HEK293 (cell line): ENCODE measurements around the gene LRRC4C.

Experiments
- CTCF ChIA-PET: fragments of 350-600 bp; formaldehyde crosslinking; extraction: SDS; loops from one replicate; lab custom pipeline; 2021; ENCODE audit warnings: antibody characterized with exemption; lab: Yijun Ruan, JAX
- POLR2A ChIA-PET: fragments of 300-600 bp; formaldehyde crosslinking; extraction: SDS; loops from one replicate; lab custom pipeline; 2020; ENCODE audit warnings: antibody characterized with exemption, inconsistent platforms; lab: Yijun Ruan, JAX
- H3K27ac ChIP-seq: fragments of 200-500 bp; sonication (Bioruptor generic); 2 replicates; pipeline ENCODE4 v1.5.1; 2014; ENCODE audit warnings: low read depth, low read length, control low read depth, inconsistent platforms; ENCODE audit errors: extremely low read depth
- H3K36me3 ChIP-seq, 2 experiments: fragments of 200-500 bp in 1 of 2; sonication (Bioruptor generic) in 1 of 2; 1 replicate in 1 of 2; 2 replicates in 1 of 2; pipeline ENCODE4 v1.5.1; 2014 to 2017; ENCODE audit warnings: inconsistent platforms in 2 of 2, low read length in 2 of 2; ENCODE audit not compliant: control insufficient read depth in 2 of 2, insufficient read depth in 1 of 2
- H3K4me1 ChIP-seq: fragments of 200-500 bp; sonication (Bioruptor generic); 2 replicates; pipeline ENCODE4 v1.5.1; 2014; ENCODE audit warnings: mild to moderate bottlenecking, low read length, inconsistent platforms; ENCODE audit not compliant: control insufficient read depth, insufficient read depth
- H3K4me3 ChIP-seq: 2 replicates; pipeline ENCODE4 v1.5.1; 2011; ENCODE audit warnings: low read depth, mild to moderate bottlenecking, control low read depth, low read length, moderate library complexity
- H3K9me3 ChIP-seq: fragments of 200-500 bp; sonication (Bioruptor generic); 2 replicates; pipeline ENCODE4 v1.5.1; 2014; ENCODE audit warnings: low read depth, low read length, inconsistent platforms; ENCODE audit not compliant: control insufficient read depth, insufficient read depth
- BCL11B ChIP-seq: fragments of 450-650 bp; formaldehyde crosslinking; IDR thresholded peaks from 2 replicates; pipeline ENCODE4 v1.5.1; 2016; ENCODE audit warnings: low read depth, missing biosample characterization, missing genetic modification characterization
- CTCF ChIP-seq: fragments of 450-650 bp; formaldehyde crosslinking; IDR thresholded peaks from 2 replicates; pipeline ENCODE4 v1.5.1; 2016; ENCODE audit warnings: missing biosample characterization, missing genetic modification characterization
- EGR2 ChIP-seq: fragments of 450-650 bp; formaldehyde crosslinking; IDR thresholded peaks from 2 replicates; pipeline ENCODE4 v1.5.1; 2016; ENCODE audit warnings: low read depth, missing biosample characterization, missing genetic modification characterization
- KLF16 ChIP-seq: fragments of 450-650 bp; formaldehyde crosslinking; IDR thresholded peaks from 2 replicates; pipeline ENCODE4 v1.5.1; 2017; ENCODE audit warnings: missing biosample characterization, missing genetic modification characterization
- KLF7 ChIP-seq: fragments of 450-650 bp; formaldehyde crosslinking; IDR thresholded peaks from 2 replicates; pipeline ENCODE4 v1.5.1; 2016; ENCODE audit warnings: missing biosample characterization, missing genetic modification characterization, borderline replicate concordance
- MEIS1 ChIP-seq: sonication (generic); formaldehyde crosslinking; IDR thresholded peaks from 2 replicates; pipeline ENCODE4 v1.8.1; 2022; ENCODE audit warnings: missing genetic modification reagents, mild to moderate bottlenecking, borderline replicate concordance
- PRDM1 ChIP-seq: fragments of 450-650 bp; formaldehyde crosslinking; IDR thresholded peaks from 2 replicates; pipeline ENCODE4; 2016; ENCODE audit warnings: missing biosample characterization, missing genetic modification characterization
- YY1 ChIP-seq: fragments of 450-650 bp; formaldehyde crosslinking; IDR thresholded peaks from 2 replicates; pipeline ENCODE4 v1.5.1; 2018; ENCODE audit warnings: missing biosample characterization, missing genetic modification characterization
- ZFP37 ChIP-seq: fragments of 450-650 bp; formaldehyde crosslinking; IDR thresholded peaks from 2 replicates; pipeline ENCODE4 v1.5.1; 2016; ENCODE audit warnings: missing biosample characterization, missing genetic modification characterization
- ZNF10 ChIP-seq: fragments of 450-650 bp; formaldehyde crosslinking; IDR thresholded peaks from 2 replicates; pipeline ENCODE4 v1.5.1; 2017; ENCODE audit warnings: missing biosample characterization, missing genetic modification characterization
- ZNF138 ChIP-seq: fragments of 450-650 bp; formaldehyde crosslinking; IDR thresholded peaks from 2 replicates; pipeline ENCODE4 v1.5.1; 2016; ENCODE audit warnings: missing biosample characterization, missing genetic modification characterization, borderline replicate concordance
- ZNF157 ChIP-seq: fragments of 450-650 bp; formaldehyde crosslinking; IDR thresholded peaks from 2 replicates; pipeline ENCODE4 v1.5.1; 2016; ENCODE audit warnings: missing biosample characterization, missing genetic modification characterization
- ZNF16 ChIP-seq: fragments of 450-650 bp; formaldehyde crosslinking; IDR thresholded peaks from 2 replicates; pipeline ENCODE4 v1.5.1; 2016; ENCODE audit warnings: low read depth, missing biosample characterization, missing genetic modification characterization
- ZNF184 ChIP-seq: fragments of 450-650 bp; IDR thresholded peaks from 2 replicates; pipeline ENCODE4 v1.5.1; 2018; ENCODE audit warnings: missing biosample characterization, mild to moderate bottlenecking, missing genetic modification characterization
- ZNF211 ChIP-seq: fragments of 450-650 bp; formaldehyde crosslinking; IDR thresholded peaks from 2 replicates; pipeline ENCODE4 v1.5.1; 2016; ENCODE audit warnings: low read depth, missing biosample characterization, missing genetic modification characterization
- ZNF223 ChIP-seq: fragments of 450-650 bp; formaldehyde crosslinking; IDR thresholded peaks from 2 replicates; pipeline ENCODE4 v1.5.1; 2016; ENCODE audit warnings: missing biosample characterization, missing genetic modification characterization
- ZNF26 ChIP-seq: fragments of 450-650 bp; formaldehyde crosslinking; IDR thresholded peaks from 2 replicates; pipeline ENCODE4 v1.5.1; 2016; ENCODE audit warnings: missing biosample characterization, missing genetic modification characterization
- ZNF274 ChIP-seq, 2 experiments: fragments of 200-500 bp in 1 of 2; fragments of 450-650 bp in 1 of 2; sonication (Bioruptor generic) in 1 of 2; formaldehyde crosslinking in 1 of 2; IDR thresholded peaks; 2 replicates each; pipeline versions ENCODE4 v1.5.1 to v1.6.1; 2014 to 2016; ENCODE audit warnings: borderline replicate concordance in 1 of 2, inconsistent platforms in 1 of 2, low read length in 1 of 2, missing biosample characterization in 1 of 2, missing genetic modification characterization in 1 of 2
- ZNF394 ChIP-seq: fragments of 450-650 bp; formaldehyde crosslinking; IDR thresholded peaks from 2 replicates; pipeline ENCODE4 v1.5.1; 2016; ENCODE audit warnings: missing biosample characterization, missing genetic modification characterization, mild to moderate bottlenecking, moderate library complexity, borderline replicate concordance
- ZNF571 ChIP-seq: fragments of 450-650 bp; formaldehyde crosslinking; IDR thresholded peaks from 2 replicates; pipeline ENCODE4 v1.5.0; 2017; ENCODE audit warnings: missing biosample characterization, missing genetic modification characterization
- ZNF660 ChIP-seq: fragments of 450-650 bp; IDR thresholded peaks from 2 replicates; pipeline ENCODE4 v1.5.1; 2018; ENCODE audit warnings: missing biosample characterization, mild to moderate bottlenecking, missing genetic modification characterization
- ZNF664 ChIP-seq: fragments of 450-650 bp; formaldehyde crosslinking; IDR thresholded peaks from 2 replicates; pipeline ENCODE4 v1.5.1; 2016; ENCODE audit warnings: missing biosample characterization, missing genetic modification characterization
- ZNF677 ChIP-seq: fragments of 450-650 bp; IDR thresholded peaks from 2 replicates; pipeline ENCODE4 v1.5.0; 2018; ENCODE audit warnings: missing biosample characterization, mild to moderate bottlenecking, missing genetic modification characterization, moderate library complexity
- ZNF704 ChIP-seq: fragments of 450-650 bp; formaldehyde crosslinking; IDR thresholded peaks from 2 replicates; pipeline ENCODE4 v1.5.1; 2016; ENCODE audit warnings: missing biosample characterization, missing genetic modification characterization
- ZNF768 ChIP-seq: fragments of 450-650 bp; formaldehyde crosslinking; IDR thresholded peaks from 2 replicates; pipeline ENCODE4 v1.5.1; 2018; ENCODE audit warnings: missing biosample characterization, mild to moderate bottlenecking, missing genetic modification characterization
- ZNF785 ChIP-seq: fragments of 450-650 bp; formaldehyde crosslinking; IDR thresholded peaks from 2 replicates; pipeline ENCODE4 v1.5.1; 2016; ENCODE audit warnings: missing biosample characterization, missing genetic modification characterization
- TF ChIP-seq, protein P1 (sequence below): fragments of 450-650 bp; formaldehyde crosslinking; IDR thresholded peaks from 2 replicates; pipeline ENCODE4 v1.5.1; 2017; ENCODE audit warnings: missing biosample characterization, mild to moderate bottlenecking, missing genetic modification characterization, moderate library complexity
- TF ChIP-seq, protein P2 (sequence below): fragments of 450-650 bp; formaldehyde crosslinking; IDR thresholded peaks from 2 replicates; pipeline ENCODE4 v1.5.1; 2016; ENCODE audit warnings: missing biosample characterization, missing genetic modification characterization

Gene LRRC4C

DNA sequence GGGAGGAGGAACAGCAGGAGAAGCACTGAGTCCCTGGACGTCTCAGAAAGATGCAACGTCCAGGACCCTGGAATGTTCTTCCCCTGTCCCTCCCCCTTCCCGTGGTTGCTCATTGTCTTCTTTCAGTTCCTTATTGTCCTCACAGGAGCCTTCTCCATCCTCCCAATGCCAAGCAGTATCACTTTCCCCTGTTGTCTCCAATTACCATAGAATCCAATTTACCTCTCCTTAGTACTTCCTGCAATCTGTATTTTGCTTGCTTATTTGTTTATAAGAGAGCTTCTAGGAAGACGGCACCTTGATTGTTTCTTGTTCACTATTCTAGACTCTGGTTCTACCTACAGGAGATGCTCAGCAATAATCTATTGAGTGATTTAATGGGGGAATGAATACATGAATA is 1273.7 kb downstream of the LRRC4C start:
- Histone ChIP-seq H3K4me1 (no peaks in the 10 kb centered on the region), H3K9me3 (no peaks in the 10 kb centered on the region), H3K4me3 (no peak overlapping the region), H3K36me3 (no peaks in the 10 kb centered on the region), H3K27ac (no peak overlapping the region)
- ChIA-PET POLR2A (no interaction called here), CTCF (no interaction called here)
- TF ChIP-seq YY1 (tag by site-specific recombination) (no peak), ZNF660 (tag by site-specific recombination) (no peak), KLF7 (tag by site-specific recombination) (no peak), ZNF274 (IDR thresholded peaks at IDR 0.05; ENCODE audit: low read length) (no peak), ZNF274 (tag by site-specific recombination; IDR thresholded peaks at IDR 0.05; ENCODE audit: borderline replicate concordance) (no peak), ZNF677 (no peak), ZNF704 (tag by site-specific recombination) (no peak), ZNF26 (tag by site-specific recombination) (no peak), ZNF16 (no peak), ZNF157 (tag by site-specific recombination) (no peak), KLF16 (tag by site-specific recombination) (no peak), ZNF10 (tag by site-specific recombination) (no peak), ZNF138 (no peak), ZNF785 (tag by site-specific recombination) (no peak), ZNF223 (tag by site-specific recombination) (no peak)
- TF ChIP-seq, protein P1, sequence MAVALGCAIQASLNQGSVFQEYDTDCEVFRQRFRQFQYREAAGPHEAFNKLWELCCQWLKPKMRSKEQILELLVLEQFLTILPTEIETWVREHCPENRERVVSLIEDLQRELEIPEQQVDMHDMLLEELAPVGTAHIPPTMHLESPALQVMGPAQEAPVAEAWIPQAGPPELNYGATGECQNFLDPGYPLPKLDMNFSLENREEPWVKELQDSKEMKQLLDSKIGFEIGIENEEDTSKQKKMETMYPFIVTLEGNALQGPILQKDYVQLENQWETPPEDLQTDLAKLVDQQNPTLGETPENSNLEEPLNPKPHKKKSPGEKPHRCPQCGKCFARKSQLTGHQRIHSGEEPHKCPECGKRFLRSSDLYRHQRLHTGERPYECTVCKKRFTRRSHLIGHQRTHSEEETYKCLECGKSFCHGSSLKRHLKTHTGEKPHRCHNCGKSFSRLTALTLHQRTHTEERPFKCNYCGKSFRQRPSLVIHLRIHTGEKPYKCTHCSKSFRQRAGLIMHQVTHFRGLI (tag by site-specific recombination): no peak
- TF ChIP-seq, protein P2, sequence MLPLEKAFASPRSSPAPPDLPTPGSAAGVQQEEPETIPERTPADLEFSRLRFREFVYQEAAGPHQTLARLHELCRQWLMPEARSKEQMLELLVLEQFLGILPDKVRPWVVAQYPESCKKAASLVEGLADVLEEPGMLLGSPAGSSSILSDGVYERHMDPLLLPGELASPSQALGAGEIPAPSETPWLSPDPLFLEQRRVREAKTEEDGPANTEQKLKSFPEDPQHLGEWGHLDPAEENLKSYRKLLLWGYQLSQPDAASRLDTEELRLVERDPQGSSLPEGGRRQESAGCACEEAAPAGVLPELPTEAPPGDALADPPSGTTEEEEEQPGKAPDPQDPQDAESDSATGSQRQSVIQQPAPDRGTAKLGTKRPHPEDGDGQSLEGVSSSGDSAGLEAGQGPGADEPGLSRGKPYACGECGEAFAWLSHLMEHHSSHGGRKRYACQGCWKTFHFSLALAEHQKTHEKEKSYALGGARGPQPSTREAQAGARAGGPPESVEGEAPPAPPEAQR: no peak

DNA sequence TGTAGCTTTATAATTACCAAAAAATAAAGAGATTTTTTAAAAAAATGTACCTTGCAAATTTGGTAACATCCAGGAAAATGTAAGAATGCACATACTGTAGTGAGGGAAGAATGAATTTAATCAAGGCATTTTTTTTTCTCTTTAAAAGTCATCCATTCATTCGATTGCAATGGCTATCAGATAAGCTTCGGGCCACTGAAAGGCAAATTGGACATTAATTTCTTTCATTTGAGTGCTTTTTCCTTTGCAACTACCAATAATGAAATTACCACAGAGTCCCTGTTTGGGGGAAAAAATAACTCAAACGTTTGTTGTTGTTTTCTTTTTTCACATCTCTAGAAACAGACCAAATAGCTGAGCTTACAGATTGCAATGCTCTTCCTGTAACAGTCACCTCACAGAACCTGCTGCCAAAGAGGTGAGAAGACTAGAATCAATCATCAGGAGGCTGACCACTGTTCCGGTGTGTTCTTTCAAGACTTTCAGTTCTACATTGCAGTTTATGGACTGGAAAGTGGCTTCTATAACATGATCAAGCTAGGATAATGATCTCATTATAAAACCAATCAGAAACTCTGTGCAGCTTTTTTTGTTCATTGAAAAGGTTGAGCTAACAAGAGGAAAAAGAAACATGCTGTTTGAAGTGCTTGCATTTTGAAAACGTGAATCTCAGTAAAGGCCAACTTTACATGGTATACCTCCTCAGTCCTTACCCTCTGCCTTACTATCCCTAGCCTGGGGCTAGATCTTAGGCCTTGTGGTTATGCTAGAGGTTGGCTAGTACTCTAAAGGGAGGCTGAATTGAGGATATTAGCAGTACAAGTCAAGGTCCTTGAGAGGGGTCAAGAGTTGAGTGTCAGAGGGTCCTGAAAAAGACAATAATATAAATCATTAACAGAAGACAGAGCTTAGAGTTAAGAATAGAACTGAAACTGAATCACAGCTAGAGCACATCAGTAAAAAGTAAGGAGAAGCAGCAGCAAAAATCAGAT is 1276.1 kb downstream of the LRRC4C start:
- POLR2A ChIA-PET: no interaction called here
- CTCF ChIA-PET: interaction anchor here (0.9 kb wide), 1 partner anchor 111 kb away, joined by 3 read pairs; no protein-coding TSS in a partner anchor
- no peaks in the 10 kb centered on the region for H3K4me1 ChIP-seq
- H3K36me3 ChIP-seq: no peaks in the 10 kb centered on the region
- H3K4me3 ChIP-seq: no peak overlapping the region
- H3K9me3 ChIP-seq: no peaks in the 10 kb centered on the region
- no peak overlapping the region for H3K27ac ChIP-seq
- no peak for TF ChIP-seq ZNF394 (tag by site-specific recombination)
- TF ChIP-seq ZNF664 (tag by site-specific recombination): no peak
- TF ChIP-seq BCL11B: no peak
- no peak for TF ChIP-seq PRDM1 (tag by site-specific recombination)
- TF ChIP-seq ZFP37 (tag by site-specific recombination): no peak
- TF ChIP-seq ZNF10 (tag by site-specific recombination): no peak
- no peak for TF ChIP-seq KLF7 (tag by site-specific recombination)
- TF ChIP-seq ZNF184: no peak
- no peak for TF ChIP-seq EGR2
- no peak for TF ChIP-seq ZNF768 (tag by site-specific recombination)
- no peak for TF ChIP-seq ZNF211 (tag by site-specific recombination)
- TF ChIP-seq ZNF571 (tag by site-specific recombination): no peak
- no peak for TF ChIP-seq MEIS1 (CRISPR knock-in tag)
- TF ChIP-seq CTCF (tag by site-specific recombination): no peak
